ENCODE results near the gene INO80. TPM values are rescaled to one million over a fixed set of nuclear protein-coding genes. Genes with fewer than 3 reads are reported as not detected.

INO80 gene
- total and polyA plus RNA-seq, 2 donors (not counting 3 experiments of a cell fraction or from before 2014, with no cell fraction given) = 5.7 to 29.1 TPM

GRCh38 chr15:40956541-40956982 is 159.5 kb downstream of the INO80 start:
- H4K20me1 ChIP-seq (replicated peaks; ENCODE audit: control insufficient read depth, extremely low read depth, insufficient read depth, low read length) = no peaks in the 10 kb centered on the region
- H3K27ac ChIP-seq (ENCODE audit: insufficient read depth, low read depth, low read length) = no peak overlapping the region
- no peak for DNase-seq (ENCODE audit: low read depth, low spot score)
- dilution Hi-C loops (cut with MboI; ENCODE audit: extremely low pct_ligation_motif_present, low sequenced_read_pairs) = no loop called here
- no peak overlapping the region for H2AFZ ChIP-seq (ENCODE audit: low read depth, low read length)
- no peaks in the 10 kb centered on the region for H3K9me3 ChIP-seq (replicated peaks; ENCODE audit: control insufficient read depth, insufficient read depth, low read length)
- intact Hi-C loops (cut with micrococcal nuclease) = no loop called here
- H3K4me1 ChIP-seq (ENCODE audit: control insufficient read depth, extremely low read depth, insufficient read depth, low read length) = peaks cover 10% of the 10 kb centered on the region
- POLR2A ChIA-PET = no interaction called here
- H3K9ac ChIP-seq (replicated peaks; ENCODE audit: extremely low read depth, insufficient read depth, low read length) = no peak overlapping the region
- BruUV-seq (replicated peaks) = no TSS peak
- H3K36me3 ChIP-seq (ENCODE audit: control insufficient read depth in 2 of 2, extremely low read depth in 1 of 2, insufficient read depth in 2 of 2, low read length in 2 of 2) = peaks cover 0 to 2% of the 10 kb centered on the region in 2 experiments
- FAIRE-seq = no peak
- H3K4me2 ChIP-seq (ENCODE audit: insufficient read depth, low read length) = no peak overlapping the region
- H3K79me2 ChIP-seq (ENCODE audit: control insufficient read depth, insufficient read depth, low read length) = no peaks in the 10 kb centered on the region
- CTCF ChIA-PET = interaction anchor here (0.9 to 9.3 kb wide), 3 partner anchors 15 to 62 kb away, joined by 3 to 101 read pairs (median 5); no protein-coding TSS in a partner anchor
- H3K4me3 ChIP-seq (replicated peaks in 1 of 3; ENCODE audit: insufficient read depth in 1 of 3, low read depth in 1 of 3, low read length in 3 of 3) = no peak overlapping the region
- H3K27me3 ChIP-seq (ENCODE audit: control insufficient read depth in 2 of 2, insufficient read depth in 2 of 2, low read length in 2 of 2) = no peaks in the 10 kb centered on the region
- H3K9me1 ChIP-seq (replicated peaks; ENCODE audit: control insufficient read depth, extremely low read depth, insufficient read depth, low read length) = no peaks in the 10 kb centered on the region
- TF ChIP-seq CTCF (IDR thresholded peaks at IDR 0.05; ENCODE audit: extremely low read depth in 1 of 2, insufficient read depth in 1 of 2, low read depth in 1 of 2, low read length in 2 of 2) (no peak), EZH2 (IDR thresholded peaks at IDR 0.05; ENCODE audit: borderline replicate concordance, low read depth, low read length, severe bottlenecking) (no peak)

- DNase-seq (ENCODE audit: low read depth, low spot score) = no peak
These were observed 160.0 kb downstream of the INO80 start for GRCh38 chr15:40955930-40956540.

More at GRCh38 chr15:40955930-40956540, 160.0 kb downstream of the INO80 start:
- Histone ChIP-seq H3K36me3 (ENCODE audit: control insufficient read depth in 2 of 2, extremely low read depth in 1 of 2, insufficient read depth in 2 of 2, low read length in 2 of 2) (peaks cover 0 to 2% of the 10 kb centered on the region in 2 experiments), H3K9ac (replicated peaks; ENCODE audit: extremely low read depth, insufficient read depth, low read length) (no peak overlapping the region), H3K27ac (ENCODE audit: insufficient read depth, low read depth, low read length) (no peak overlapping the region), H3K27me3 (ENCODE audit: control insufficient read depth in 2 of 2, insufficient read depth in 2 of 2, low read length in 2 of 2) (no peaks in the 10 kb centered on the region), H3K79me2 (ENCODE audit: control insufficient read depth, insufficient read depth, low read length) (no peaks in the 10 kb centered on the region), H3K9me1 (replicated peaks; ENCODE audit: control insufficient read depth, extremely low read depth, insufficient read depth, low read length) (no peaks in the 10 kb centered on the region), H3K4me1 (ENCODE audit: control insufficient read depth, extremely low read depth, insufficient read depth, low read length) (peaks cover 10% of the 10 kb centered on the region), H3K4me2 (ENCODE audit: insufficient read depth, low read length) (no peak overlapping the region), H3K9me3 (replicated peaks; ENCODE audit: control insufficient read depth, insufficient read depth, low read length) (no peaks in the 10 kb centered on the region), H4K20me1 (replicated peaks; ENCODE audit: control insufficient read depth, extremely low read depth, insufficient read depth, low read length) (no peaks in the 10 kb centered on the region), H2AFZ (ENCODE audit: low read depth, low read length) (no peak overlapping the region), H3K4me3 (replicated peaks in 1 of 3; ENCODE audit: insufficient read depth in 1 of 3, low read depth in 1 of 3, low read length in 3 of 3) (no peak overlapping the region)
- intact Hi-C loops (cut with micrococcal nuclease) = no loop called here
- POLR2A ChIA-PET = no interaction called here
- CTCF ChIA-PET = interaction anchor here (0.9 to 9.3 kb wide), 3 partner anchors 15 to 63 kb away, joined by 3 to 101 read pairs (median 26); no protein-coding TSS in a partner anchor
- dilution Hi-C loops (cut with MboI; ENCODE audit: extremely low pct_ligation_motif_present, low sequenced_read_pairs) = no loop called here
- BruUV-seq (replicated peaks) = no TSS peak
- FAIRE-seq = no peak
- TF ChIP-seq JUN (IDR thresholded peaks at IDR 0.05; ENCODE audit: borderline replicate concordance, insufficient read depth, insufficient read length, low read depth) = no peak
- no peak for TF ChIP-seq POLR2AphosphoS5 (IDR thresholded peaks at IDR 0.05; ENCODE audit: insufficient read depth, low read depth, low read length)
- no peak for TF ChIP-seq FOS (IDR thresholded peaks at IDR 0.05; ENCODE audit: borderline replicate concordance, insufficient read depth, low read length)
- TF ChIP-seq EZH2 (IDR thresholded peaks at IDR 0.05; ENCODE audit: borderline replicate concordance, low read depth, low read length, severe bottlenecking) = no peak
- no peak for TF ChIP-seq MAX (IDR thresholded peaks at IDR 0.05; ENCODE audit: insufficient read depth, insufficient read length)
- TF ChIP-seq POLR2A (IDR thresholded peaks at IDR 0.05; ENCODE audit: low read depth, low read length) = no peak
- no peak for TF ChIP-seq MYC (IDR thresholded peaks at IDR 0.05; ENCODE audit: low read depth, low read length)
- no peak for TF ChIP-seq CTCF (IDR thresholded peaks at IDR 0.05; ENCODE audit: extremely low read depth in 1 of 2, insufficient read depth in 1 of 2, low read depth in 1 of 2, low read length in 2 of 2)
- no peak for TF ChIP-seq GATA2 (IDR thresholded peaks at IDR 0.05; ENCODE audit: insufficient read depth, insufficient read length, low read depth, low read length)

Data from endothelial cell of umbilical vein (primary cell).